Activated CD4-positive, alpha-beta T cell treated with anti-CD3 and anti-CD28 coated beads, Interleukin-10, Interleukin-2, amounts not matched to agents 100 ng/mL and 50 ng/mL, durations not matched to agents 16 hours and 8 hours (primary cell): Measurements from ENCODE around the gene FNDC5.

Experiments
- DNase-seq: peaks from one replicate; pipeline ENCODE4 v3.0.0-alpha.2; 2020

FNDC5 gene

DNA sequence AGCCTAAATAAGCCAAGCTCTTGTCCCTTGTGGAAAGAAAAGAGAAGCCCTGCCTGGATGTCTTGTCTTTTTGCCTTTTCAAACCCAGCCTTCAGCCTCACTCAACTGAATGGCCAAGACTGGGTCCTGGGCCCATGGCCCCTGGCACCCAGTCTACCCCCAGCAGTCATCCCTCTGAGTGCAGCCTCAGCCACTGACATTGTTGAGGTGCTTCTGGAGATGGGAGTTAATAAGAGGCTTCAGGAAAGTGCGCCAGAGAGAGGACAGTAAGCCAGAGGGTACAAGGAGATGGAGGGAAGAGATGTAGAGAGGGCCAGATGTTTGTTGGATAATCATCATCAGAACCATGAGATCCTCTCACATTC lies 6.8 kb downstream of the FNDC5 start:
- DNase-seq: no peak

DNA sequence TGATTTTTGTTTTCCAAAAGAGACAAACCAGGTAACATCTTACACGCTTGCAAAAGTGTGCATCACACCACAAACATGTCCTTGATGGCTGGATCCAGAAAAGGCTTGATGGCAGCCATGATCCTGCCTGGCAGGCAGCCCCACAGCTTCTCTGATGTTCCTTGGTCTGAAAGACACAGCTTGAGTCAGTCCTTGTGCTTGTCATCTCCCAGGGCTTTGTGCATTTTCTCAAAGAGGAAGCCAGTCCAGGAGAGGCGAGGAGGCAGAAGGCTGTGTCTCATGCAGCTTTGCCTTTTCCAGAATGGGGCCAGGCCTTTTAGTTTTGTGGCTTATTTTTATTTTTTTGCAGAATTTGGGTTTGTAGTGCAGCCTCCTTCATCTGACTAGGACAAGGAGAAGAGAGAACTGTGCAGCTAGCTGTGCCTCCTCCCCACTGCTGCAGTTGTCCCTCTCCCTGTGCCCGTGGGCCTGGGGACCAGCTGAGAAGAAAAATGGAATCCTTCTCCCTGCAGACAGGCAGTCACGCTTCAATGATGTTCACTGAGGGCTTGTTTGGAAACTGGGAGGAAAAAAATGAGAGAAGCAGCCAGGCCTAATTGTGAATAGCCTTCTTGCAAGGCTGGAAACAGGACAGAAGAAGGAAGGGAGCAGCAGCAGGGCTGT lies 7.4 kb downstream of the FNDC5 start:
- DNase-seq: no peak

DNA sequence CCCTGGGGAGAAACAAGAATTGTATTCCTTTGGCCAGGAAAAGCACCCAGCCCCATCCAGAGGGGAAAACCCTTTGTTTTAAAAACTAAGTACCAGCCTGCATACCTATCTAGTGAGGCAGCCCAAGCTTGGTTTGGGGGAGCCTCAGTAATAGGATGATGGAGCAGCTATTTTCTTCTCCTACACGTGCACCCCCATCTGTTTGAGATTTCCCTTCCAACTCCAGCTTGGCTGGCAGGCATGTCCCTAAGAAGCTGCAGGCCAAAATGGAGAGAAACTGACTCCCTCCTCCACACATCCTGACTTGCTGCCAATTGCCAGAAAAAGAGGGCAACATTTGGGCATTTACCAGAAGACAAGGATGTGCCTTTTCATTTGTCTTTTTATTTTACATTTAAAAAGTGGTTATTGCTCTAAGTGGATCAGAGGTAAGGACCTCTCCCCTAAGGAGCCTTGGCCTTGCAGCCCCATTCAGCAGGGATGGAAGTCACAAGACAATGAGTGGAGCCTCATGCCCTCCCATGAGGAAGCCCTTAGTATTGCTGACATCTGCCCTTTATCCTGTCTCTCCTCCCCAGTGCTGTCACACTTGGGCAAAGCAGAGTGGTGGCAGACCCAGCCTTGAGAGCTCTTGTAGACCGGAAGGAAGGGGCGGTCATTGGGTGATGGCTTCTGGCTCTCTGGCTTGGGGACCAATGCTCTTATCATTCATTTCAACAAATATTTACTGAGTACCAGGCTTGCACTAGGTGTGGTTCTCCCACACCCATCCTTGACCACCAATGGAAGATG lies 8.6 kb downstream of the FNDC5 start:
- DNase-seq: no peak

GRCh38 chr1:32860566-32860965 lies 10.1 kb downstream of the FNDC5 start:
- DNase-seq: no peak

DNA sequence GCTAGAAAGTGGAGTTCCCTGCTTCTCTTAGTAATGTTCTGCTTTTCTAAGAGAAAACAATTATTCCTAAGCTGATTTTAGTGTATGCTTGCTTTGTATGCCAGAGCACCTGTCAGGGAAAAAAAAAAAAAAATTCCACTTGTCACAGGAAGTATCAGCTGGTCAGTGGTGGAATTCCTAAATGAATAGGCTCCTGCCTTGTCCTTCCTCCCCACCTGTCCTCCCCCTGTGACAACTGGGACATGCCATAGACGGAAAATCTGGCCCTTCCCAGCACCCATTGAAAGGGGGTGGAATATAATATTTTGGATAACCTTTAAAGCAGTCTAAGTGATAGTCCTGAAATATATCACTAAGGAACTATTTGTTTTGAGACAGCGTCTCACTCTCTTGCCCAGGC lies 10.8 kb downstream of the FNDC5 start:
- DNase-seq: no peak

DNA sequence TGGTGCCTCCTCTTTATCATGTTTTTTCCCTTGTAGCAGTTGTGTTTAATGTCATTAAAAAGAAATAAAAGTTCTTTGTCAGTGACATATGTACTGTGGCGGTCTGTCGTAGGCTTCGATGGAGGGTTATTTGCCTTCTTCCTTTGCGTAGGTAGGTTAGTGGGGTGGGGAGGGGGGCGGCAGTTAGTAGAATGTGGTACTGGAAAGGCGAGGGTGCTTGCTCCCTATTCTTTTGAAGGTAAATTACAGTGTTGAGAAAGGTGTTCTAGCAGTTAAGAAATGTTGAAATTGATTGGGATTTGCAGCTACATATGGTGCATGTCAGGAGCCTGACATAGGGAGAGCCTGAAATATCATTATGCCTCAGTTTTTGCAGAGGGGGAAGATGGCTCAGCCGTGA lies 11.9 kb downstream of the FNDC5 start:
- DNase-seq: no peak

DNA sequence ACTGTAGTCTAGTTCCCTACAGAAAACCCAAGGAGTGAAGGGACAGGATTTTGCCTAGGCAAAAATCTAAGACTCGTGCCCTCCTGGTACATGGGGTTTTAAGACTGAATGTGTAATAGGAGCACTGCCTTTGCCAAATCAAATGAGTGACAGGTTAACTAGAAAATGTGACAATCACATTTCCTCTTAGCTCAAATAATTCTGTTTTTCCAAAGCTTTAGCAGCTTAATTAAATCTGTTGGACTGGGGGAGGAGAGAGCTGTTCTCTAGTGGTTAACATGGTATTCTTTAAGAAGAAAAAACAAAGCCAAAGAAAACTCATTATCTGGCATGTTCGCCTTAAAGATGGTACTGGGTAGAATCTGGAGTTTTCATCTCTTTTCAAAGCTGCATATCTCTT lies 12.6 kb downstream of the FNDC5 start:
- no peak for DNase-seq

DNA sequence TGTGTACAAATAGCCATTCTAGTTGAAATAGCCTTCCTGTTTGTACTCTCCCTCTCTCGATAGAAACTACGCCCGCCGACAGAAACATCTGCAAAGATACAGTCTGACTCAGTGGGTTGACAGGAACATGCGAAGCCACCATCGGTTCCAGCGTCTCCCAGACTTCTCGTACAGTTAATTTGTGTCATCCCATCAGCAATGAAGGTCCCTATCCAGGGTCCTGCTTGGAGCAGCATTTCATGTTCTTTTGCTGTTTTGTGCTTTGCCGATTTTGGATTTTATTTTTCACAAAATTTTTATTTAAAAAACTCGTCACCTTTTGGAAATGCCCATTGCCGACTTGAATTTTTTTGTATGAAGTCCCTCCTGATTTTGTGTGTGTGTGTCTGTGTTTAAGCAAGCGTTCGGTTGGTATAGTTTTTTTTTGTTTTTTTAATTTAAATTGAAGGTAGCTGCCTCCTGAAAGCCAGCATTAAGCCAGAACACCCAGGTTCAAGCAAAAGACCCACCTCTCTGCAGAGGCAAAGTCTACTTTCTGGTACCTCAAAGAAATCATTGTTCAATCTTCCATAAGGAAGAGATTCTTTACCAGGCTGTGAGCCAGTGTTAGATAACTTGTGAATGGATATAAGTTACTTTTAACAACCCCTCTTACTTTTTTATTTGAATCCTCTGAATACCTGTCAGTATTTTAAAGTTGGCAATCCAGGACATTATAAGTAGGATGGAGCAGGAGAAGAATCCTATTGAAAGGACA lies 14.7 kb downstream of the FNDC5 start:
- no peak for DNase-seq

- DNase-seq: no peak
These were observed 22.2 kb downstream of the FNDC5 start for GRCh38 chr1:32848354-32849063.

GRCh38 chr1:32831878-32832277 lies 38.8 kb downstream of the FNDC5 start:
- no peak for DNase-seq

DNA sequence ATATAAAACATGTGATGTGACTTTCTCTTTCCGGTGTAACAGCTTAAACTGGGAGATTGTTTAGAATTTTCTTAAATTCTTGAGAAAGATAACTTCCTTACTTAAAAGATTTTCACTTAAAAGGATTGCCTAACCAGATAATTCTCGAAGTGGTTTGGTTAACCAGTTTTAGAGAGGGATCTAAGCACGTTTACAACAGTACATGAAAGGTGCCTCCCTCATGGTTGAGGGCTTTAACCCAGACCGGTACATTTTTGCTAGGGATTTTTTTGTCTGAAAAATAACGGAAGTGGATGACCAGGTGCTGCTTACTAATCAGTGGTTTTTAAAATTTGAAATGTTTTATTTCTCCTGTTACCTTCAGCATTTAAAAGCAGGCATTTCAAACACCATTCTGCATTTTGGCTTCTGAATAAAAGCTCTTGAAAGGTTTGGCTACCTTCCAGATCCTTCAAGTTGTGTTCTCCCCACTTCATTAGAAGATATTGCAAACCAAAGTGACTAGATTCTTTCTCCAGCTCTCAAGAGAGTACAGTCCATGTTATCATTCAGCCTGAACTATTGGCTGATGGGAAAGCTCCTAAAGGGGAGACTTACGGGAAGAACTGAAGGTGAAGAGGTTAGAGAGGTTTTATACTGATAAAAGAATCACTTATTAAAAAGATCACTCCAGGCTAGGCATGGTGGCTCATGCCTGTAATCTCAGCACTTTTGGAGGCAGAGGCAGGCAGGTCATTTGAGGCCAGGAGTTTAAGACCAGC lies 40.4 kb downstream of the FNDC5 start:
- DNase-seq: no peak

DNA sequence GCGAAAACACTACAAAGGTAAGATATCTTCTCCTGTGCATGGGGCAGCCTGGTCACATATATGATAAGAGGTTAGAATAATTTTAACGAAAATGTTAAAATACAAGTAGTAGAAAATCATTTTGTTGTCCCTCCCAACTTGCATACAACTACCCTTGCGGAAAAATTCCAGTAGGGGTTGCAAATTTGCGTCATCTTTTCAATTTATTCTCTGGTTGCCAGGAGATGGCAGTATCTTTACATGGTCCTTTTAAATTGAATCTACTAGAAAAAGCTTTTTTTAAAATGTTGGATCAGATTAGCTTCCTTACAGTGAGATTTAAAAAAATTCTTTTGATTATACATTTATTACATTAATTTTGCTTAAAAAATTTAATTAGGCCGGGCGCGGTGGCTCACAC lies 42.4 kb downstream of the FNDC5 start:
- no peak for DNase-seq

DNA sequence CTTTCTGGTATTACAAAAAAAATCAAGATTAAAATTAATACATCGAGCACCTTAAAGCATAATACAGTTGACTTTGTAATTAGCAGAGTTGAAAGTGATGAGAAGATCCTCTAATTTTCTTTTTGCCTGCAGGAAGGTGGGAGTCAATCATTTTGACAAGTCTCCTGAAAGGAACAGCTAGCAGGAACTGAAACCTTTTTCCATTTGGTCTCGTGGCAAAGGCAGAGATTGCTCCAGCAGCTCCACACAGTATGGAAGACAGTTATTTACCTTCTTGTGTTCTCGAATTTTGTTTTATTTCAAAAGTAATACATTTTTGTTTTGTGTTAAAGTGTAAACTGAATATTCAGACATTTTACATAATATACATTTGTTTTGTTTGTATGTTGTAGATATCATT lies 45.5 kb downstream of the FNDC5 start:
- no peak for DNase-seq

DNA sequence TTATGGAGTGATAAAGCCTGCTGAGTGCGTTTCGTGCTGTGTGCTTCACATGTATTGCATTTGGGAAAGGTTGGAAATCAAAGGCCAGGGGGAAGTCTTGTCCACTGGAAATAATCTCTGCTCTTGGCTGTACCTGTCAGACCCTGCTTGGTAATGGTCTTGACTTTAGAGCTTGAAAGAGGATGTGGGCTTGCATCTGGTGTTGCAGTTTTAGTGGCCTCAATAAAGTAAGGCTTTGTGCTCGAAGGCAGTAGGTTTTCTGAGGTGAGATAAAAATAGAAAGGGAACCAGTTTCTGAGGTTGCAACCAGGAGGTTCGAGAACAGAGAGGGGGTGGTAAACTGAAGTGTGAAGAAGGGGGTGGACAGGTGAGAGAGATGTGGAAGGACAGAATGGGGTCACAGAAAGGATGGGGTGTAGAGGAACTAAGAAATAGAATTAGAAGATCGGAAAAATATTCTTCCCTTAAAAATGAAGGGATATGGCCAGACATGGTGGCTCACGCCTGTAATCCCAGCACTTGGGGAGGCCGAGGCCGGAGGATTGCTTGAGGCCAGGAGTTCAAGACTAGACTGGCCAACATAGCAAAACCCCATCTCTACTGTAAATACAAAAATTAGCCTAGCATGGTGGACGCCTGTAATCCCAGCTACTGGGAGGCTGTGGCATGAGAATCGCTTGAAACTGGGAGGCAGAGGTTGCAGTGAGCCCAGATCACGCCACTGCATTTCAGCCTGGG lies 51.7 kb downstream of the FNDC5 start:
- DNase-seq: peak; percentile 75

DNA sequence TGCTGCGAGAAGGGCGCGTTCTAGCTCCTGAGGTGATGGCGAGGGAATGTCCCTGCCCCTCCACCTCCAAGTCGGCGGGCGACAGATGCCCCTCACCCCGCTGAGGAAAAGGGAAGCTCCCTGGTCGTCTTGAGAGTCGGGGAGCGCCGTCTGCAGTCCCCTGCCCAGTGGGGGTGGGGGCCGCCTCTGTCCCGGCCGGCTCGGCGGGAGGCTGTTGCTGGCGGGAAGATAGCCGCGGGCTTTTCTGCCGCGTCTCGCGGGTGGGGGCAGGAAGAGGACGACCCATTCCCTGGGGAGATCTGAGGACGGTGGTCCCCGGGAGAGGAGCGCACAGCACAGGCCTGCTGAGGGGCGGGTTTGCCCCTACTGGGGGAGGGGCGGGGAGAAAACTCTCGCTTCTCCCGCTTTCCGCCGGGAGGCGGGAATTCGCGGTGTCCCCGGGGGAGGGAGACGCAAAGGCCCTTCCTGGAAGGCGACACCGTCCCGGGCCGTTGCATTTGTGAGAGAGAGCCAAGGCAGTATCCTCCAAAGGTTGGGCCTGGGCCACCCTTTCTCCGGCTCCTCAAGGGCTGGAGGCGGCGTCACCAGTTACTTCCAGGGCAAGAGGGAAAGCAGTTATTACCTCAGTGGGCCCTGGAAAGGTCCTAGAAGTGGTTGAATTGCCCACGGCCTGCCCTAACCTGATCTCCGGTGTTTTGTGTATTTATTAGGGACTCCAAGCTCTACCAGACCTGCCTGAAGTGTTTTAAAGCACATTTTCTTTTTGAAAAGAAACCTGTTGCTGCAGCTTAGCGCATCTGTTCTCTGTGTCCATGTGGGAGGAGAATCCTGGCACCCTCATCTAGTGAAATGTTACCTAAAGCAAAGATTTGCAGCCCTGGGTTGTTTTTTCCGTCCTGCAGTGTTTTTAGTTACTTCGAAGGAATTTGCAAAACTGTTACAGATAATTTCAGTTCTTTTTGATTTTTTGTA lies 52.6 kb downstream of the FNDC5 start:
- DNase-seq: peak; percentile 48

GRCh38 chr1:32817159-32817814 lies 53.4 kb downstream of the FNDC5 start, which contains the start of the genes S100PBP and YARS1:
TSS of gene S100PBP (plus strand) at chr1:32817653. CDS start at chr1:32826100, 8,447 bp downstream.
TSS of gene YARS1 (minus strand) at chr1:32817358. CDS start at chr1:32817244, 114 bp downstream.
- peak; percentile 100 for DNase-seq

DNA sequence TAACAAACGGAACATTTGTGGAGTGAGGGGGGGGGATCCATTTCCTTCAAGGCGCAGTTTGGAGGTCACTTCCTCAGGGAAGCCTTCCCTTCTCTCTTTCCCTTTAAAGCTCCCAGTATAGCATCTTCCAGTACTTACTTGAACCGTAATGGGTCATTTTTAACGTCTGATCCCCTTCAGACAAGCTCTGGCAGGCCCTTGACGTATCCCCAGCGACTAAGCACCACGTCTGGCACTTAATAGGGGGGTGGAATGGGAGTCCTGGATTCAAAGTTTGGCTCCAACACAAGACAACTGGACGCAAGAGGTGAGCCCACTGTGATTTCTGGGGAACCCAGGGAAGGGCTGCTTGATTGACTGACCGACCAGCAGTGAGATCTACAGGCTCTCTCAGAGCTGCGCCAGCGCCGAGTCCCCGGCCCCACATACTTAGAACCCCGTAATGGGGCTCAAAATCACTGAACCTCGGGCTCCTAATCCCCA lies 54.0 kb downstream of the FNDC5 start:
- peak; percentile 16 for DNase-seq

GRCh38 chr1:32813941-32814739 lies 56.6 kb downstream of the FNDC5 start:
- no peak for DNase-seq
